Stimulated activated CD4-positive, alpha-beta T cell treated with anti-CD3 and anti-CD28 coated beads, Interleukin-4, amount 100 ng/mL, for 1 hour (primary cell): ENCODE data around the gene GADD45B.
"Not testable (repeated sequence)": the region's sequence is repeated elsewhere in the genome, so short reads cannot be mapped to it uniquely, and the experiment has no call there.

Experiments used
- DNase-seq: peaks from one replicate; pipeline ENCODE4 v3.0.0-alpha.2; 2020

The GADD45B gene

DNA sequence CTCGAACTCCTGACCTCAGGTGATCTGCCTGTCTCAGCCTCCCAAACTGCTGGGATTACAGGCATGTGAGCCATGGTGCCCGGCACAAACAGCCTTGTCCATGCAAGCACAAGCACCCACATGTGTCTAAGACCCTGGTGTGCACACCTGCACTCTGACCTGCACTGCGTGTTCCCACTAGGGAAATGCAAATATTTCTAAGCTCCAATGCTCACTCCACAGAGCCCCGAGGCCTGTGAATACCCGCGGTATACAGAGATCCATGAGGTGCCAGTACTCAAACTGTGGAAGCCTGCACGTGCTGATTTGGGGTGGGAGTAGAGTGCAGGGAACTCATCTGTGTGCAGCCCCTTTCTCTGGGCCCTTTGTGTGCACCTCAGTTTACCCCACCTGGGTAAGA, 14.7 kb downstream of the GADD45B start:
- no peak for DNase-seq

DNA sequence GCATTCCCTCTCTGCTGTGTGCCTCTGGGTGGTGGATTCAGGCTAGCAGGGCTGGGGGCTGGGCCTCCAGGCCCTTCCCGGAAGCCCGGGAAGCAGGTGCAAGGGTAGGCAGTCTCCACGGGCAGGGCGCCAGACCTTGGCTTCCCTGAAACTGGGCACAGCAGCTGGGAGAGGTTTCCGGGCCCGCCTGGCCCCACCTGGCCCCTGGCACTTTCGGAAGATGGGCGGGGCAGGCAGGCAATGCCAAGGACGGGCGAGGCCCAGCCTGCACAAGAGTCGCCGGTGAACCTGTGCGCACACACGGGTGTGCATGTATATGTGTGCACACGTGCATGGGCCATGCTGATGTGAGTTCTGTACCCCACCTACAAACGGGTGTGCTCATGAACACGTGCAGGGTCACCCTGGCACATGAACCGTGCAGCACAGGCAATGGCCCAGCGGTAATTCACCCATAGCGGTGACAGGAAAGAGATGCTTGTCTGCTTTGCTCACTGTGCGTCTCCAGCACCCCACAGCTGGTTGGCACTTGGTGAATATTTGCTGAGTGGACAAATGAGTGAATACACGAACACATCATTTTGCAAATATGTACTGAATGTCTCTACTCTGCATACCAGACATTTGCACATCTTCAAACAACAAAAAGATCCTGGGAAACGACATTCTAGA, 15.3 kb downstream of the GADD45B start:
- DNase-seq = no peak

DNA sequence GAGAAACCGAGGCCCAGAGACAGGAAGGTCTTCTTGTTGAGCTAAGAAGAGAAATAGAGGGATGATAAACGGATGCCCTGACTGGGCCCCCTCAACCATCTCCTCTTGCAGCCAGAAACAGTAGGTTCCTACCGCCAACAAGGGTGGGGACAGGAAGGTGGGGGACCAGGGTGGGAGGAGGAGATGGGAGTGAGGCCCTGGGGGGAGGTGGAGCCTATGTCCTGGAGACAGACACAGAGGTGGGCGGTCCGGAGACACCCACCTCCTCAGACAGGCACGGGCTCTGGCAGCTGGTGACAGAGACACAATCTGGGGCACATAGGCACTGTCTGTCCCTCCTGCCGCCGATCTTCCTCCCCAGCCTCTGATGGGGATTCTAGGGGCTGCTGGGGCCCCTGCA, 16.9 kb downstream of the GADD45B start:
- DNase-seq = no peak

DNA sequence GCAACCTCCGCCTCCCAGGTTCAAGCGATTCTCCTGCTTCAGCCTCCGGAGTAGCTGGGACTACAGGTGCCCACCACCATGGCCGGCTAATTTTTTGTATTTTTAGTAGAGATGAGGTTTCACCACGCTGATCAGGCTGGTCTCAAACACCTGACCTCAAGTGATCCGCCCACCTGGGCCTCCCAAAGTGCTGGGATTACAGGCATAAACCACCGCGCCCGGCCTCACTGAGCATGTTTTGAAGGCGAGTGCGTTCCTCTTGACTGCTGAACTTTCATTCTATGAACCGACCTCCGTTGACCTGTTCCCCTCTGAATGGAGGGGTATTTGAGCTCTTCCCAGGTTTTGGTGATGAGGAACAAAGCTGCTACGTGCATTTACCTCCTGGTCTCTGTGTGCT, 17.5 kb downstream of the GADD45B start:
- DNase-seq = not testable (repeated sequence)

DNA sequence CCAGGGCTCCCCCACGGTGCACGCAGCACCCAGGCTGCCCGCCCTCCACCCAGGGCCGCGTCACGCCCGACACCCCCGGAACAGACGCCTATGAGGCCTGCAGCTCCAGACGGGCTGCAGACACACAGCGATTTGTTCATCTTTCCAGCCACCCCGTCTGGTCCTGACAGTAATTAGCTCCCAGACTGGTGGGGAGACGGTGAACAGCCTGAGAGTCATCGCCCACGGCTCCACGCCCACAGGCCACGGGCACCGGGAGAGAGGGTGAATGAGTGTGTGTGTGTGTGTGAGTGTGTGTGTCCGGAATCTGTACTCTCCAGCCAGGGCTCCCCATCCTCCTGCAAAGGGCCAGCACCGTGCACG, 18.1 kb downstream of the GADD45B start:
- no peak for DNase-seq

DNA sequence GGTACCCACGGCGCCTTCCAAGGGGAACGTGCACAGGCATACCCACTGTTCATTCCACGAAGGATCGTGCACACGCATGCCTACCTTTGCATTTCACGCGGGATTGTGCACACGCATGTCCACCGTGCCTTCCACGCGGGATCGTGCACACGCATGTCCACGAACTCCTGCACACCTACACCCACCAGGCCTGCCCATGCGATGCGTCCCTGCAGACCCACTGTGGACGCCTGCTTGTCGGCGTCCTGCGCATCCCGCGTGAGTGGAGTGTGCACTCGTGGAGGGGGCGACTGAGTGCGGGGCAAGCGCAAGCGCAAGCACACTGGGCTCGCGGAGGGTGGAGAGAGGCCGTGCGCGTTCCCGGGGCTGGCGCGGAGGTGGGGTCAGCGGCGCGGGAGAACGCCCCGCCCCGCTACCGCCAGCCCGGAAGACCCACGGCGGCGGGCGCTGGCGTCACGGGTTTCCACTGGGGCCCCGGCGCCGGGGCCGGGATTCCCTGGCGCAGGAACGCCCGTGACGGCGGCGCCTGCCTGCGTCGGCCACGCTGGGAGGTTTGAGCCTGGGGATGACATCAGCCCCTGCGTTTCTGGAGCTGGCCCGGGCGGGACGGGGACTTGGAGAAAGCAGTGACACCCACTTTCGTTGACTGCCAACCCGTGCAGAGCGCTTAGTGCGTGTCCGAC, 18.7 kb downstream of the GADD45B start:
- DNase-seq = peak; percentile 52

DNA sequence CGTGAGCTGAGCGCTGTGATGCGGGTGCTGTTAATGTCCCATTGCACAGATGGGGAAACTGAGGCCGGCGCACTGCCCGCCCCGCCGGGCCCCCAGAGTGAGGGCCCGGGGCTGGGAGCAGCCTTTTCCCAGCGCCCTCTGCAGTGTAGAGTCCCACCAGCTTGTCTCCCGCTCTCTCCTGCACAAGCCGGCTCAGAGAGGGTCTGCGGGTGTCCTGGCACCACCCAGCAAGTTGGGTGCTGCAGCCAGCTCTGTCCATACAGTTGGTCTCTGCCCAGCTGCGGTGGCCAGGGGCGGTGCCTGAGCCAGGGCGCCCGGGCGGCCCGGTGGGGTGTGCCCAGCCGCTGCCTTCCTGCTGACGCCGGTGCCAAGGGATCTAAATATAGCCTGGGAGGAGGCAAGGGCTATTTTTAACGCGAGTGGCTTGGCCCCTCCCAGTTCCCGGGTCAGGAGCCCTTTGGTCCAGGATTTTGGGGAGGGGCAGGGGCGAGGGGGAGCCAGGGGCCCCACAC, 19.3 kb downstream of the GADD45B start:
- no peak for DNase-seq

DNA sequence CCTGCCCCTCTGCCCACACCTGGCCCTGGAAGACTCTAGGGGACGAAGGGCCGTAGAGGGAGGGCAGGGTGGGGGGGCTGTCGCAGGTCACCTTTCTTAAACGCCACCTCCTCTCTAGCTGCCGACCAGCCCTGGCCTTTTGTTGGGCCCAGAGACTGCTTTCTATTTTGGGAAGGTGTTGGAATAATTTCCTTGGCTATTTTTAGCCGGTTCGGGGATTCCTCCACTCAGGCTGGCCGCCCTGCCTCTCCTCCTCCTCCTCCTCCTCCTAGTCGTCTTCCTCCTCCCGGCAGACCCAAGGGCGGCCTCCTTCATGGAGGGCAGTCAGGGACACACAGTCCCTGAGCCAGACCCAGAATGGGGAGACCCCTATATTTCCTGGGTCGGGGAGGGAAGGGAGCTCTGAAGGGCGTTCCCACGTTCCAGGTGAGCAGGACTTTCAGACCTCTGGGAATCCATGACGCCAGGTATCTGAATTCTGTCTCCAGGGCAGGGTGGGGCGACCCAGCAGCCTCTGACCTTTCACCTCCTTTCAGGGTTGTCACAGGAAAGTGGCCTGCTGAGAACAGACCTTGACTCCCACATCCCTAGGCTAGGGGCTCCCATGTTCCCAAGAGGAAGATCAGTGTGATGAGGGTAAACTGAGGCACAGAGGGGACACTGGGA, 19.9 kb downstream of the GADD45B start:
- DNase-seq = no peak

DNA sequence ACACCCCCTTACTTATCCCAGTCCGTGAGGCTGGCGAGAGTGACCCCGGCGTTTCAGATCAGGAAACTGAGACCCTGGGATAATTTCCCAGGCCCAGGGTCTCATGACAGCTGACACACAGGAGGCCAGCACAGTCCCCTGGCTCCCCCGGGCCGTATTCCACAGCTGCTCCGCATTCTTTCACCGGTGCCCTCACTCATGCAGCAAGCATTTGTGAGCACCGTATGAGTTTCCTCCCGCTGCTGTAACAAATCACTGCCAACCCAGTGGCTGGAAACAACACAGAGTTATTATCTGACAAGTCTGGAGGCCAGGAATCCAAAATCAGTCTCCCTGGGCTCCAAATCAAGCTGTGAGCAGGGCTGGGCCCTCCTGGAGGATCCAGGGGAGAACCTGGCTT, 21.3 kb downstream of the GADD45B start:
- no peak for DNase-seq

DNA sequence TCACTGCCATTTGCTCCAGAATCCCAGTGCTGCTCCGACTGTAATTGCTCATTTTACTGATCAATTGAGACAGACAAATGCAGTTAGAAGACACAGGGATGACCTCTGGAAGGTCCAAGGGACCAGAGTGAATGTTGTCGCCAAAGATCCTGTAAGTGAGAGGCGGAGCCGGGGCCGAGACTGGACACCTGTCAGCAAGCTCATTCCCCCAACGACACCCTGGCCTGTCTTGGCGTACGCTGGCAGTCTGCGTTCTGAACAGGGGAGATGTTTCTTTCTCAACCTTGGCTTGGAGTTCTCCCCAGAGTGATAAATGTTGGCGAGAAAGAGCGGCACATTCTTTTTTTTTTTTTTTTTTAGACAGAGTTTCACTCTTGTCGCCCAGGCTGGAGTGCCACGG, 24.2 kb downstream of the GADD45B start:
- DNase-seq = no peak

DNA sequence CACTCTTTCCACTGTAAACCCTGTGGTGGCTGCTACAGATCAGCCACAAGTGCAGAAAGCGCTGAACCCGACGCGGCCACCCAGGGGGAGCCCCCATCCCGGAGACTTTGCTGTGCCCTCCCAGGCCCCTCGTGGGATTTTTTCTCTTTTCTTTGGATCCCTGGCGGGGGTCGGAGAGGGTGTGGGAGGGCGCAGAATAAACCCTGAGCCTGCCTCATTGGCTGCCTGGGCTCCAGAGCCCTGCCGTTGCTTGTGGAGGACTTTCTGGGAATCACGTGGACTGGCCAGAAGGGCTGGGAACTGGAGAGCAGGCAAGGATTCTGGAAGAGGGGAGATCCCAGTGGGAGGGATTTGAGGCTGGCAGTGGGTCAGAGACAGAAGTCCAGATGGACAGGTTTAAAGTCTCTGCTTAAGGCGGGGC, 24.9 kb downstream of the GADD45B start:
- DNase-seq = no peak

DNA sequence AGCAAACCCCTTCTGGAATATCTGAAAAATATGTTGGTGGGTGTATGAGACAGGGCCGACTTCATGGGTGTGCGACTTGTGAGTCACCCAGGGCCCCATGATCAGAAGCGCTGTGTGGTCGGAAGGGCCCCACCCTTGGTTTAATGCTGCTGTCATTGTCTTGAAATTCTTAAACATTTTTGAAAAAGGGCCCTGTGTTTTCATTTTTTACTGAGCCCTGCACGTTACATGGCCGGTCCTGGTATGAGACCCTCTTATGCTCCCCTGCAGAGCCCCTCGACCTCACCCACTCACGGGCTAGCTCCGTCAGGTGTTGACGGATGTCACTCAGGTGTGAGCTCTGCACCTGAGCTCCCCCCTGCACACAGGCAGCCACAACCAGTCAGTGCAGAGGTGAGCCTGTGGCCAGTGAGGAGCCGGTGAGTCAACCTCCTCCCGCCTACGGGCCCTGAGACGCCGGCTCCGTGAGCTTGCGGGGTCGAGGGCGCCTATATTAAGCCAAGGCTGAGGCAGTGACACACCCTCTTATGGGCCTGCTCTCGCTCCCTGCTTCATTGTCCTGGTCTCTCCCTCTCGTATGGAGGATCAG, 27.7 kb downstream of the GADD45B start:
- DNase-seq = peak; percentile 67

DNA sequence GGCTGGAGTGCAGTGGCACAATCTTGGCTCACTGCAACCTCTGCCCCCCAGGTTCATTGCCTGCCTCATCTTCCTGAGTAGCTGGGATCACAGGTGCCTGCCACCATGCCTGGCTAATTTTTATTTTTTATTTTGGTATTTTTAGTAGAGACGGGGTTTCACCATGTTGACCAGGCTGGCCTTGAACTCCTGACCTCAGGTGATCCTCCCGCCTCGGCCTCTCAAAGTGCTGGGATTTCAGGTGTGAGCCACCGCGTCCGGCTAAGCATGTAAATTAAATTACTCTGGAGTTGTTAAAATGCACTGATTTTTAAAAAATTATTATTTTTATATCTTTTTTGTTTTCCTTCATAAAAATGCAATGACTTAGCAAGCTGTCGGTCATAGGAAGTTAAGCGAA, 30.7 kb downstream of the GADD45B start:
- not testable (repeated sequence) for DNase-seq

DNA sequence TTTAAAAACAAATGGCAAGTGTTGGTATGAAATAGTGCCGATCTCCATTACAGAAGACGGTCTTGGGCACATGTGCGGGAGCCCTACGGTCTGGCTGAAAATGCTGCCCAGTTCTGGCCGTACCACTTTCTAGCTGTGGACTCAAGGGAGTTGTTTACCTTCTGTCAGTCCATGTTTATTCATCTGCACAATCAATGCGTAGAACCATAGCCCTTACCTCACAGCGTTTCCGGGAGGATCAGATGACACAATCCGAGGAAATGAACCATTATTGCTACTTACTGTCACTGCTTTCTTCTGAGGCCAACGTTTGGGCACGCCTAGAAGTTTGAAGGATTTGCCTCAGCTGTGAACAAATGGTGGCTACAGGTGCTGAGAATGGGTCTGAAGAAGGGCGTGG, 31.2 kb downstream of the GADD45B start:
- no peak for DNase-seq

DNA sequence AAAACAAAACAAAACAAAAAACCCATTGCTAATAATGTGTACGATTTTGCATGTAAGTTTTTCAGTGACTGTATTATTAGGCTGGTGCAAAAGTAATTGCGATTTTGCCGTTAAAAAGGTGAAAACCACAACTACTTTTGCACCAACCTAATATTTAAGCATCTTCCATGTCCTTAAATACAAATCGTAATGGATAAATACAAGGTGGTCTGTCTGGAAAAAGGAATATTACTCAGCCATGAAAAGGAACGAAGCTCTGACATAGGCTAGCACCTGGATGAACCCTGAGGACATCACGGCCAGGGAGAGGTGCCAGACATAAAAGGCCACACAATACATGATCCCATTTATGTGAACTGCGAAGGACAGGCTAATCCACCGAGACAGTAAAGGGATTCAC, 33.2 kb downstream of the GADD45B start:
- no peak for DNase-seq

DNA sequence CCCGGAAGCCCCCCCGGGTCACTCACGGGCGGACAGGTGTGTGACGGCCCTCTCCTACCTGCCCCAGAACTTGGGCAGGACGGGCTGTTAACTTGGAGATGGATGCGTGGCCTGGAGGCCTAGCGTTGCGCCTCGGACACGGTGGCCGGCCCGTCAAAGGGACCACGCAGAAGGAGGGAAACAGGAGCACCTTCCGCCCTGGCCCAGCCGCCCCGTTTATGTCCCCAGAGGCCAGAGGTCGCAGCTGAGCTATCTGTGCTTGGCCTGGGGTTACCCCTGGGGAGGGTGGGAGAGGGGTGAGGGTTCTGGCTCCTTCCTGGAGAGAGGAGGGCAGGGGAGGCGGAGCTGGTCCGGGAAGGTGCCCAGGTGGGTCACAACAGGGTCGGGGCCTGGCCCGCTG, 35.6 kb downstream of the GADD45B start:
- no peak for DNase-seq

DNA sequence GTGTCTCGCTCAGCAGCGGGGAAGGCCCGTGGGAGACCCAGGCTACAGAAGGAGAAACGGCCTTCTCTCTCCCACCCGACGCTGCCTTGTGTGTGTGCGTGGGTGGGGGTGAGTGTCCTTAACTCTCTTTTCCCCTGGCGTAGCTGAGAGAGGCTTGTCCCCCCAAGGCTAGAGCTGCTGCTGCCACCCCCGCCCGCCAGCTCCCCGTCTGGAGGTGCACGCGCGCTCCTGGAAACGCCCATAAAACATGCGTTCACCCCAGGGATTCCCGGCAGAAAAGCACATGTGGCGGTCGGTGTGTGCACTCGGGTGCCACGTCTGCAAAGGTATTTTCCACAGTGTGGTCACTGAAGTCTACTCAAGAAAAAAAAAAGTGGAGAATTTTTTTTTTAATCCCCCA, 36.1 kb downstream of the GADD45B start:
- DNase-seq = no peak

DNA sequence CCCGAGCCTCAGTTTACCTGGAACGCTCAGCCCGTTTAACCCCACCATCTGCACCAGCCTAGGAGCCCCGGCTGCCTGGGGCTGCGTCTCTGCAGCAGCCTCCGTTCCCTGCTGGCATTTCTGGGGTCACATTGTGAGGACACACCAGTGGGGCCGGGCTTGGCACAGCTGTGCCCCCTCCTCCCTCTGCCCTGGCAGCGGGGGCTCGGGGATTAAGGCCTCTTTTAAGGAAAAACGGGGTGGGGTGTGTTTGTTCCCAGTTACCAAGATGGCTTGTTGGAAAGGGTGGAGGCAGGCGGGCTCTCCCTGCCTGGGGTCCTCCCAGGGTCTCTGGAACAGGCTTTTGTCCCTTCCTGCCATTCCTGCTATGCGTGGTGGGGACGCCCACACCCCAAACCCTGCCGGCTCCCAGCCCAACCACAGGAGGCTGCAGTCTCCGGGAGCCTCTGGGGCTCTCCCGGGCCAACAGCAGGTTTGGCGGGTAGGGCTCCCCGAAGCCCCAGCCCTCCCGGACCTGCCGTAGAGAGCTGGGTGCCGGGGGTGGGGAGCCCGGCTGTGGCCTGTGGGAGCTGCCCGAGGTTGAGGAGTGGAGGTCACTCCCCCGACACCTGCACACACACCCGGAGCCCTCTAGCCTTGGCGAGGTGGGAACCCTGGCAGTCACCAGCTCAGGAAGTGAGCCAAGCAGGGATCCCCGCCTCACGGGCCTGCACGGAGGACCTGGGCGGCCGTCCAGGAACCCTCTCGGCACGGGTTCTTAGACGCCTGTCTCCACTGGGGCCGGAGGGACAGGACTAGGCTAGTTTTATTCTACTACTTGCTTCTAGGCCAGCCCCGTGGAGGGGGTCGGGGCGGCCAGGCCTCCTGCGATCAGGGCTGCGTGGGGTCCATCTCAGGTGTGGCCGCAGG, 36.9 kb downstream of the GADD45B start:
- DNase-seq = no peak

DNA sequence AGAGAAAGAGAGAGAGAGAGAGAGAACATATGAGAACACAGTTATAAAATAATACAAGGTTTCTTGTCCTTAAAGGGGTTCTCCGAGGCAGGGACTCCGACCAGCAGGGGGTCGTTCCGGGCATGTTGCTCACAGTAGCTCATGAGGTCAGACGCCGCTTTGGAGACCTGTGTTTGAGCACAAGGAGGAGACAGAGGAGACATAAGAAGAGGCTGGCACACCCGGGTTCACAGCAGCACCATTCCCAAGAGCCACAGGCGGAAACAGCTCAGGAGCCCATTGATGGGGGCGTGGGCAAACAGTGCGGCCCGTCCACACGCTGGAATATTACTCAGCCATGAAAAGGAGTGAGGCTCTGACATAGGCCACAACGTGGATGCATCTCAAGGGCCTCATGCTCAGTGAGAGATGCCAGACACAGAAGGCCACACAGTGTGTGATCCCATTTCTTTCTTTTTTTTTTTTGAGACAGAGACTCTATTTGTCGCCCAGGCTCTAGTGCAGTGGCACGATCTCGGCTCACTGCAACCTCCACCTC, 39.1 kb downstream of the GADD45B start:
- DNase-seq = no peak

DNA sequence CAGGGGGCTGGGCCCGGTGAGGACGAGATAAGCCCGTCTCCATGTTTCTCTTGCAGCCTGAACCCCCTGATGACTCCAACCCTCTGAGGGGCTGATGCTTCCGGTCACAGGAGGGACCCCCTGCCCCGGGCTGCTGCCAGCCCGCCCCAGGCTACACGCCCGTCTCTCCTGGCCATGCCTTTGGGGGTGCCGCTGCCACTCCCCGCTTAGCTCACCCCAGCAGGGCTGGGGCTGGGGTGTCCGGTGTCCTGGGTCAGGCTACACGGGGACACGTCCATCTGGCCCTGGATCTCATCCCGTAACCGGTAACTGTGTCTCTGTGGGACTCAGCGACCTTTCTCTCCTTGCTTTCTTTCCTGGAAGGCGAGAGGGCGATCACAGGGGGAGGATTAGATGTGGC, 40.8 kb downstream of the GADD45B start:
- DNase-seq = no peak

DNA sequence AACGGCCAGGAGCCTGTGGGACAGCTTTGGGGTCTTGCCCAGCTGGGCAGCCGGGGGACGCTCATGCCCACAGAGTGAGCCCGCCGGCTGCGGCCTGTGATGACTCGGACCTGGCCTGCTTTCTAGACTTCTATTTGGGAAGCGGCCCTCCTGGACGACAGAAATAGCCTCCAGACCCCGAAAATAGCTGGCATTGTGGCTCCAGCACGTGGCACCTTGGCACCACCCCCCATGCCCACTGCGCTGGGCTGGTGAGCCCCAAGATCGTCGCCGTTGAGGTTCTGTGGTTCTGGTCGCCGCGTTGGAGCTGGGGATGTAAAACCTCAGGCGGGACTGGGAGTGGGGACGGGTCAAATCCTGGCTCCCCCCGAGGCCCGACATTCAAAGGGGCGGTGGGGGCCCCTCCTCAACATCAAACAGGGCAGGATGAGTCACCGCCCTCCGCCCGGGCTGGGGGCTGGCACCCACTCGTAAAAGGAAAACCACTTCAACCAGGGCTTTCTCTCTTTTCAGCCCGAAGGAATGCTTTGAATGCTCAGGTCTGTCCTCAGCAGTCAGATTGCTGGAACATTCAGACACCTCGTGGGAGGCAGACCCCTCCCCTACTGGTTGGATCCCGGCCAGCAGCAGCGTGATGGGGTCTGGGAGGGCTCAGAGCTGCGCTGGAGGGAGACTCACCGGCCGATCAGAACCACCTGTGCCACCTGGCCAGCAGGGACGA, 42.1 kb downstream of the GADD45B start:
- no peak for DNase-seq

DNA sequence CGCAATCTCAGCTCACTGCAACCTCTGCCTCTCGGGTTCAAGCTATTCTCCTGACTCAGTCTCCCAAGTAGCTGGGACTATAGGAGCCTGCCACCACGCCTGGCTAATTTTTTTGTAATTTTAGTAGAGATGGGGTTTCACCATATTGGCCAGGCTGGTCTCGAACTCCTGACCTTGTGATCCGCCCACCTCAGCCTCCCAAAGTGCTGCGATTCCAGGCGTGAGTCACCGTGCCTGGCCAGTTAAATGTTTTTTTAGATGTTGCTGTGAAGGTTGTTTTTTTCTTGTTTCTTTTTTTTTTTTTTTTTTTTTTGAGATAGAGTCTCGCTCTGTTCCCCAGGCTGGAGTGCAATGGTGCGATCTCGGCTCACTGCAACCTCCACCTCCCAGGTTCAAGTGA, 42.9 kb downstream of the GADD45B start:
- not testable (repeated sequence) for DNase-seq
